GM04503 (cell line): ENCODE measurements around the gene IFT43.

Source experiments
- DNase-seq: peaks from one replicate; pipeline ENCODE4 v3.0.0-alpha.2; 2012; ENCODE audit warnings: low read depth

IFT43 gene

GRCh38 chr14:76081642-76082041, 96.1 kb downstream of the IFT43 start:
- DNase-seq = no peak

DNA sequence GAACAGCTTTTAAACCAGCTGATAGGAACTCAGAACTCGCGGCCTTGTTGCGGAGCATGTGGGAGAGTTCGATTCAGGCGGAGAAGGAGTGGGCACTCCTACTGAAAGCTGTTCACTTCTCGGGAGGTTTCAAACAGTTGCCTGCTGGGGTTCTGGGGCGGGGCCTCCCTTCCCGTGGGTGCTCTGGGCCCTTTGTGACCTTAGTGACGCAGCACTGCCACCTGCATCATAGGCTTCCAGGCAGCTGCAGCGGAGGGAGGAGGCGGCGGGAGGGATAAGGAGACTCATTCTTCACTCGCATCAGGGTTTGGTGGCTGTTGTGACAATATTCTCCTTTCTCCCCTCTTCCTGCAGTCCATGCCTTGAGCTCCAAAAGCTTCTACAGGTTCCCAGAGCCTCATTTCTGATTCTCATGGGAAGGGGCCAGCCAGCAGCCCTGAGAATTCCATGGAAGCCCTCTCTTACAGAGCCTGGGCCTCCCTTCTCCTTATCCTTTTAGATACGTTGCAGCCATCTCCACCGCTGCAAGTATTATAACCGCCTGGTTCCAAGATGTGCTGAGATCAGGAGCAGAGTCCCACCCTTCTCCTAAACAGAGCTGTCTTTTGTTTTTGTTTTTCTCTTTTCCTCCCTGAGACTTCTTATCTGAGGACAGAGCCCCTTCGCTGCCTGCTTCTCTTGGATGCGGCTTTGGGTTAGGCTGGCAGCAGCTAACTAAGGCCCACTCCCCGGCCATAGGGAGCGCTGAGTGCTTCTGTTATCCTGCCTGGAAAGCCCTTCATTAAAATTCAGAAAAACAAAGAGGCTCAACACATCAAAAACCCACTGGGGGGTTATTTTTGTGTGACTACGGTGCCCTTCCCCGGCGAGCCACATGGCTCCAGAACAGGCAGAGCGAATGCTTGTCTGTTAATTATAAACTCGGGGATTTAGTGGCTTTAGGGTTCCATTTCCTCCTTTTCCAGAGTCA, 98.5 kb downstream of the IFT43 start:
- DNase-seq = no peak

DNA sequence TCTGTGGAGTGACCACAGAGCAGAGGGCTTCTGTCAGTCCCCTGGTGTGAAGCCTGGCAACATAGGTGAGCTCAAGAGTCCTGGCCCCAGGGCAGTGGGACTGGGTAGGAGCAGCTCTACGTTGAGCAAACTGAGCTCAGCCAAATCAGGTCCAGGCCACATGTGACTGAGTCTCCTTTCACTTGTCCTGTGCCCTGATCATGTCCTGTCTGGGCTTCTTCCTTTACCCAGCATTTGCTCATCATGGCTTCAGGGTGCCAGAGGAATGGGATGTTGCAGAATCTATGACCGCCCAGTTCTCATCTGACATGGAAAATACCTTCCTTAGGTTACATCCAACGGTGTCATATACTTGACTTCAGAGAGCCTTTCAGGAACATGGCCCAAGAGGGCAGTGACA, 99.8 kb downstream of the IFT43 start:
- no peak for DNase-seq

DNA sequence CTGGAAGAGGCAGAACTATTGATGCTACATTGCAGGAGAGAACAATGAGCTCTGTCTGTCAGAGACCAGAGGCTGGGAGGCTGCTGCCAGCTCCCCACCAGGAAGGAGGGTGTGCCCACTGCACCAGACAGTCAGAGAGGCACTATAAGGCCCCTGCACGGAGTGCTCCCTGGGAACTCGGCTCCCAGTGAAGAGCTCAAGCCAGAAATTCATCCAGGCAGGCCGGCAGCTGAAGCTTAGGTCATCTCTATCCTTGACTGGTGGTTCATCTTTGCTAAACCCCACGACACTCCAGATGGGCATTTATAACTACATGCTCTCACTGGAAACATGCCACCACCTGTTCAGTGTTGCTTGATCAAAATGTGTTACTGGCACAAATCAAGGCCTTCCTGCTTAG, 101.1 kb downstream of the IFT43 start:
- no peak for DNase-seq

DNA sequence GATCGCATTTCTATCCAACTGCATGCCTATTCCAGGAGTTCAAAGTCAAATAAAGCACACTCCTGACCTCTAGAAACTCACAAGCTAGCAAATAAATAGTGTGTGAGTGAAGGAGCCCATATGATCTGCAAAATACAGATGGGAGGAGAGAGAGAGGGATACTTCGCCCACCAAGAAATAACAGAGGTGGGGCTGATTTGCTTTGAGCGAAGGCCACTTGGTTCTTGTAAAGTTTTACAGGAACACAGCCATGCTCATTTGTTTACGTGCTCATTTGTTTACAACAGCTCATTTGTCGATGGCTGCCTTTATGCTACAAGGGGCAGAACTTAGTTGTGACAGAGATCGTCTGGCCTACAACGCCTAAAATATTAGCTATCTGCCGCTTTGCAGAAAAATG, 102.8 kb downstream of the IFT43 start:
- no peak for DNase-seq

DNA sequence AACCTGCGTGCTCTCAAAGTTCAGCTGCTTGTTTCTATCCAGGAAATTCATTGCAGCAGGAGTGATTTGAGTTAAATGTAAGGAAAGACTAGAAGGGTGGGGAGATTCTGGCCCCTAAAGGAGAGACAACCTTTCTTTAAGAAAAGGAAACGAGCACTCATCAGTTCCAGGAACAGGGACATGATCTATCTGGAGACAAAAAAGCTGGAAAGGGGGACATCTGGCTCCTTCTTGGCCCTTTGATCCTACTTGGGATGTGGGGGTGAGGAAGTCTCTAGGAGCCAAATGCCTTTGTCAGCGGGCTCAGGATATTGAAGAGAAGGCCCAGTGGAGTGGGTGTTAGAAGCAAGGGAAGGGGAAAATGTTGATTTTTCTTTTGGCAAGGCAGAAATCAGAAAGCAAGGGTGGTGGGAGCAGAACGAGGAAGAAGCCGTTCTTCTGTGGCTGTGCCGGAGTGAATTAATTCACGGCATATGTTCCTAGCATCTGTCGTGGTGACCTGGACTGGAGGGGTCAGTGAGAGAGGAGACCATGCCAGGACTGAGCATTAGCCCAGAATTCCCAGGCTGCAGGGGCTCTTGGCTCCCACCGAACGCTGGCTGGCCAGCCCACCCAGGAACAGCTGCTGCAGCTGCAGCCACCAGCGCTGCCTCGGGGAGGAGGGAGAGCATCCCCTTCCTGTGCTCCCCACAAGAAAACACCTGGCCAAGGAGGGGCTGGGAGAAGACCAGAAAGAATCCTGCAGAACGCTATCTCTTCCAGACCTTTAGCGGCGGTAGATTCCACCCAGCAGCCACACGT, 103.4 kb downstream of the IFT43 start:
- no peak for DNase-seq

- DNase-seq = no peak
These were observed 104.0 kb downstream of the IFT43 start for GRCh38 chr14:76089575-76089974.

DNA sequence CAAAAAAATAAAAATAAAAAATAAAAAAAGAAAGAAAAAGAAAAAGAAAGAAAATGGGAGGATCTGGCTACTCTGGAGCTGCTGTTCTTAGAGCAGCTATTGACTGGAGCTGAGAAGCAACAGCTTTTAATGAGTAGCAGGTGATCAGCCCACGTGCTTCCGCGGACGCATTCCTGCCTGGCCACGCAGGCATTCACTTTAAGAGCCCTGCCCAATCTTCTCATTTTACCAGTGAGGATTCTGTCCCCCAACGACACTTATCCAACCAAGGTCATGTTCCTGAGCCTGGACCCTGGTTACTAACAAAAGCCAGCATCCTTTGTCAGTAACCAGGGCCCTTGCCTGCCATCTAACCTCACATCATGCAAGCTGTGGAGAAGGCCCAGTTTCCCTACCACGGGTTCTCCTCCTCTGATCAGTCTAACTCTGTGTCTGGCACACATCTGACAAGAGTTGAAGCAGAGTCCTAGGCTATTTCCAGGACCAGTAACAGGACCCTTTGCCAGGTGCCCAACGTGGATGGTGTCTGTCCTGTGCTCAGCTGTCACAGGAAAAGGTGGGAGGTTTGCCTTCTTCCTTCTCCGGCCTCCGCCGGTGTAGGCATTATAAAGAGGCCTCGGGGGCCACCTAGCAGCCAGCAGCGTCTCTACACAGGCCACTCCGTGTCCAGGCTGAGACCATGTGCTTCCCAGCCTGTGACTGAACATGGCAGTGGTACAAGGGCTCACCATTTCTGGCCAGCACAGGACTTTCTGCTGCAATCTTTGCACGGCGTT, 105.2 kb downstream of the IFT43 start:
- no peak for DNase-seq

- no peak for DNase-seq
These were observed 107.5 kb downstream of the IFT43 start for GRCh38 chr14:76093077-76093476.

DNA sequence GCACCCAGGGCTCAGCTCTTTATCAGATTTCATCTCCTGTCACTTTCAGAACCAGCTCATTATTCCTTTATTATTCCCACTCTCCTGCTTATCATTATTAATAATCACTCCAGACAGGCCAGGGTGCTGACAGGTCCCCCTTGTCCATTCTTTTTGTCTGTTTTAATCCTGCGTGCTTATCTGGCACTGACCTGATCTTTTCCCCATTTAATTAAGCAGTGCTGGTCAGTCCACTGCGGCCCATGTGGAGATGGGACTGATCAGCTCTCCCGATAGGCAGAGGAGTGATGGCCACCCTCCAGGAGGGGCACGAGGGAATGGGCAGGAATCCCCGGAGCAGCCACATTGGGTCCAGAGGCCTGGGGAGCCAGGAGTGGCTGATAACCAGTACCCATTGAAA, 110.7 kb downstream of the IFT43 start:
- DNase-seq = no peak

DNA sequence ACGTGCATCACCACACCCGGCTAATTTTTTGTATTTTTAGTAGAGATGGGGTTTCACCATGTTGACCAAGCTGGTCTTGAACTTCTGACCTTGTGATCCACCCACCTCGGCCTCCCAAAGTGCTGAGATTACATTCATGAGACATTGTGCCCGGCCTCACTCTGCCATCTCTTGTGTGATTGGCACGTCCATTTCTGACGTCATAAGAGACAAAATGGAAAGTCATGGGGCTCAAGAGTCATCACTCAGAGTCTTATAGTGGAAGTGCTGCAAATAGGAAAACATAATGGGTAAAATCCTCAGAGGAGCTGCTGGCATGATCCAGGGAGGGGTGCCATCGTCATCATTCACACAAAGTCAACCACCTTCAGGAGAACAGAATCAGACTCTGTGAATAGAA, 112.0 kb downstream of the IFT43 start:
- DNase-seq = no peak

GRCh38 chr14:76098047-76098446, 112.5 kb downstream of the IFT43 start:
- DNase-seq = no peak

DNA sequence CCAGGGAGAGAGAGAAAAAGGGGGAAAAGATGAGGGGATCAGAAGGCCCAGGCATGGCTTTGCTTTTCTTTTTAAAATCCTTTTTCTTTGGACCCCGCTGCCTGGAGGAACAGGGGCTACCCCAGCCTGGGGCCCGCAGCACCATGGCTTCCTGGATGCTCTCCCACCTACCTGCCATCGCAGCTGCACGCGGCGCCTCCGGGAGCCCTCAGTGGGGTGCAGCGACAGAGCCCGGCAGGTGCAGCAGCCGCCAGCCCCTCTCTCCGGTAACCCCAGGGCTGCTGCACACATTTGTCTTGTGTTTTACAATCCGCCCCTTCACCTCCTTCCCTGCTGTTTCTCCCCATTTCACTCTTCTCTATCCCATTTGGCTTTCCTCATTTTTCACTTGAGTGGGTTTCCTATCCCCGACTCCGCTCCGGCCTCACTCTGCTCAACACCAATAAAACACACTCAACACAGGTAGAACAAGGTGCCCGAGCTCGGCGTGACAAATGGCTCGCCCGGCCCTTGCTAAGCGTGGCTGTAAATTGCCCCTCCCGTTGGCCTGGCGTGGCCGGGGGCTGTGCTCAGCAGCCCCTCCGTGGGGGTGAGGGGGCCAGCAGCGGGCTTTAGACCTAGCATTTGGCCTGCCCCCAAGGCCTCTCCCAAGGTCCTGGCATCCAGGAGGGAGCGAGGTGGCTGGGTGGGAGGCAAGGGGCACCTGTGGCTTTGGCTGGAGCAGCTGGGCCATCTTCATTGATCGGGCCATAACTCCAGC, 113.5 kb downstream of the IFT43 start:
- no peak for DNase-seq

DNA sequence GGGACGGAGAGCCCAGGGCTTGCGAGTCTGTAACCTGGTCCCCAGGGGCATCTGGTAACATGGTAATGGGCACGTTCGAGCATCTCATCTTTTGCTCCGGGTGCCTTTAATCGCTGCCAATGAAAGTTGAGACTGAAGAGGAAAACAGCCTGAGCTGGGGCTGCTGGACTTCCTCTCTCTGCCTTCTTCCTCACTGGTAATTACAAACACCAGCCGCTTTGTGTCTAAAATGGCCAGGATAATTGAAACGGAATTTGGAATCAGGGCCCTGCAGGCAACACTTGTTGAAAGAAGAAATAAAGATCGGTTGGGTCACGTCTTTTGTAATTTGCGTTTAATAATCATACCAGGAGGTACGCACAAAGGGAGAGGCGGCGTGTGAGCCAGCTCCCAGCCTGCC, 114.7 kb downstream of the IFT43 start:
- DNase-seq = no peak

- no peak for DNase-seq
These were observed 116.1 kb downstream of the IFT43 start for GRCh38 chr14:76101391-76102379.

- no peak for DNase-seq
These were observed 119.3 kb downstream of the IFT43 start for GRCh38 chr14:76104802-76105355.

DNA sequence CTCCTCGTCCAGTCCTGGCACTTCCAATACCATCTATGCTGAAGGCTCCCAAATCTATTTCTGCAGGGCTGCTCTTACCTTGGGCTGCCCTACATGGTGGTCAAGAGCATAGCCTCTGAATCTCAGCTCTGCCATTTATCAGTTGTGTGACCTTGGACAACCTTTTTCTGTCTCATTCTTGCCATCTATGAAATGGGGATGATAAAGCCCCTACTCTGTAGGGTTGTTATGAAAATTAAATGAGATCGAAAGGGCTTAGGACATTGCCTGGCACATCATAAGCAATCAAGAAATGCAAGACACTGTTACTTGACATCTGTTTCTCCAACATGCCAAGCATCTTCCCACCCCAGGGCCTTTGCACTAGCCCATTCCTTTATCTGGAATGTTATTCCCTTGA, 120.6 kb downstream of the IFT43 start:
- no peak for DNase-seq

DNA sequence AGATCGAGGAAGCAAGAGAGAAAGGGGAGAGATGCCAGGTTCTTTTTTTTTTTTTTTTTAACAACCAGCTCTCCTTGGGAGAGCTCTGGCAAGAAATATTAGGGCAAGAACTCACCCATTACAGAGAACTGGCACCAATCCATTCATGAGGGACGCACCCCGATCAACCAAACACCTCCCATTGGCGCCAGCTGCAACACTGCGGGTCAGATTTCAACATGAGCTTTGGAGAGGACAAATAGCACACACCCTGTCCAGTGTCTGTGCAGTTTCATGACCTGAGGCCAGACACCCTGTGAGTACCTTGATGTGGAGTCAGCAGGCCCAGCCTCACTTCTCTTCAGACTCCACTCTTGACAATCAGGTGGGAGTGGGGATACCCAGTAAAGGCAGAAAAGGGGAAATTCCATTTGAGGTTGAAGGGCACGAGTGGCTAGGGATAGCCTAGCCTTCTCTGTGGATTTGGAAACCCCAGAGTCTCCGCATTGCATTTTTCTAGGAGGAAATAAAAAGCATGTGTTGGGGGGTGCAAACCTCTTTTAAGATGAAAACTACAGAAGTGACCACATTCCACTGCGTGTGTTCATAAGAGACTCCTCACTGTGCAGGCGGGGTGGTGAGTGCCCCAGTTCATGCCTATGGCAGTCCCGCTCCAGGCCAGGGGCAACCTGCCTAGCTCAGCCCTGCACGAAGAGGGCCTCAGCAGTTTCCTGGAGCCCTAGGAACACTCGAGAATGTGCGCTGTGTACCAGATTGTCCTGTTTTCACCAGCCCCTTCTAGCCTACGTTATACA, 123.7 kb downstream of the IFT43 start:
- DNase-seq = no peak
